Measurements from ENCODE around the gene EDN3.

GRCh38 chr20:59342023-59342957, 41.9 kb downstream of the EDN3 start:
- TF ChIP-seq, protein P1, sequence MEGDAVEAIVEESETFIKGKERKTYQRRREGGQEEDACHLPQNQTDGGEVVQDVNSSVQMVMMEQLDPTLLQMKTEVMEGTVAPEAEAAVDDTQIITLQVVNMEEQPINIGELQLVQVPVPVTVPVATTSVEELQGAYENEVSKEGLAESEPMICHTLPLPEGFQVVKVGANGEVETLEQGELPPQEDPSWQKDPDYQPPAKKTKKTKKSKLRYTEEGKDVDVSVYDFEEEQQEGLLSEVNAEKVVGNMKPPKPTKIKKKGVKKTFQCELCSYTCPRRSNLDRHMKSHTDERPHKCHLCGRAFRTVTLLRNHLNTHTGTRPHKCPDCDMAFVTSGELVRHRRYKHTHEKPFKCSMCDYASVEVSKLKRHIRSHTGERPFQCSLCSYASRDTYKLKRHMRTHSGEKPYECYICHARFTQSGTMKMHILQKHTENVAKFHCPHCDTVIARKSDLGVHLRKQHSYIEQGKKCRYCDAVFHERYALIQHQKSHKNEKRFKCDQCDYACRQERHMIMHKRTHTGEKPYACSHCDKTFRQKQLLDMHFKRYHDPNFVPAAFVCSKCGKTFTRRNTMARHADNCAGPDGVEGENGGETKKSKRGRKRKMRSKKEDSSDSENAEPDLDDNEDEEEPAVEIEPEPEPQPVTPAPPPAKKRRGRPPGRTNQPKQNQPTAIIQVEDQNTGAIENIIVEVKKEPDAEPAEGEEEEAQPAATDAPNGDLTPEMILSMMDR (IDR thresholded peaks at IDR 0.05) = no peak
- TF ChIP-seq POLR2A (IDR thresholded peaks at IDR 0.05) = no peak

Data from thyroid gland (tissue), 4 donors.